Neural cell (in vitro differentiated cells): ENCODE measurements around the gene ZNF22. TPM values are rescaled to one million over a fixed set of nuclear protein-coding genes. Genes with fewer than 3 reads are reported as not detected.

Source experiments
- H2AFZ ChIP-seq: fragments of 200-600, 300-800 bp; sonication (generic), shearing (Covaris generic); 2 replicates; pipeline ENCODE4 v1.6.0; 2014; ENCODE audit warnings: low read depth, mild to moderate bottlenecking, antibody characterized with exemption, low read length, moderate library complexity
- H3F3A ChIP-seq: fragments of 200-600 bp; shearing (Covaris generic); 2 replicates; pipeline ENCODE4 v1.6.1; 2016; ENCODE audit warnings: mild to moderate bottlenecking, moderate library complexity, mixed read lengths, antibody characterized with exemption, low read length; ENCODE audit not compliant: insufficient read depth, poor library complexity, severe bottlenecking
- H3K27ac ChIP-seq: fragments of 200-600, 300-800 bp; sonication (generic), shearing (Covaris generic); 2 replicates; pipeline ENCODE4 v1.5.1; 2014; ENCODE audit warnings: mild to moderate bottlenecking, low read length, moderate library complexity
- H3K27me3 ChIP-seq: fragments of 300-800, 200-600 bp; sonication (generic), shearing (Covaris generic); 2 replicates; pipeline ENCODE4 v1.6.0; 2014; ENCODE audit warnings: mild to moderate bottlenecking, low read depth, low read length, moderate library complexity; ENCODE audit not compliant: insufficient read depth
- H3K36me3 ChIP-seq: fragments of 300-800, 200-600 bp; sonication (generic), shearing (Covaris generic); 2 replicates; pipeline ENCODE4 v1.5.1; 2014; ENCODE audit warnings: mild to moderate bottlenecking, antibody characterized with exemption, low read length, moderate library complexity; ENCODE audit not compliant: insufficient read depth
- H3K4me2 ChIP-seq: fragments of 300-800, 200-600 bp; sonication (generic), shearing (Covaris generic); 2 replicates; pipeline ENCODE4 v1.6.0; 2014; ENCODE audit warnings: mild to moderate bottlenecking, low read length
- H3K4me3 ChIP-seq: fragments of 300-800, 200-600 bp; sonication (generic), shearing (Covaris generic); 2 replicates; pipeline ENCODE4 v1.5.1; 2014; ENCODE audit warnings: mild to moderate bottlenecking, low read length, moderate library complexity
- H3K79me2 ChIP-seq: fragments of 200-600 bp; shearing (Covaris generic); replicated peaks from 2 replicates; pipeline ENCODE4 v1.6.0; 2014; ENCODE audit warnings: mild to moderate bottlenecking, low read length, moderate library complexity; ENCODE audit not compliant: insufficient read depth
- H3K9ac ChIP-seq: fragments of 300-800, 200-600 bp; sonication (generic), shearing (Covaris generic); 2 replicates; pipeline ENCODE4 v1.6.1; 2016; ENCODE audit warnings: mild to moderate bottlenecking, low read length, mixed read lengths
- H3K9me2 ChIP-seq: fragments of 200-600 bp; shearing (Covaris generic); 2 replicates; pipeline ENCODE4 v1.6.1; 2016; ENCODE audit warnings: mild to moderate bottlenecking, low read length, mixed read lengths; ENCODE audit not compliant: insufficient read depth
- H3K9me3 ChIP-seq: fragments of 200-600, 300-800 bp; sonication (generic), shearing (Covaris generic); 2 replicates; pipeline ENCODE4 v1.6.1; 2016; ENCODE audit warnings: mild to moderate bottlenecking, mixed run types, low read length, moderate library complexity, mixed read lengths
- H4K20me1 ChIP-seq: fragments of 200-600 bp; shearing (Covaris generic); 2 replicates; pipeline ENCODE4 v1.6.1; 2016; ENCODE audit warnings: mild to moderate bottlenecking, mixed run types; ENCODE audit not compliant: insufficient read depth
- CTCF ChIP-seq: fragments of 450-650 bp; IDR thresholded peaks from 2 replicates; pipeline ENCODE4 v1.5.1; 2014; ENCODE audit warnings: antibody characterized with exemption, mild to moderate bottlenecking, moderate library complexity; ENCODE audit not compliant: poor library complexity, severe bottlenecking
- EP300 ChIP-seq: fragments of 450-650 bp; conservative IDR thresholded peaks from 2 replicates; pipeline ENCODE4 v1.6.1; 2014; ENCODE audit warnings: antibody characterized with exemption, mild to moderate bottlenecking, moderate library complexity; ENCODE audit not compliant: poor library complexity, severe bottlenecking
- EZH2 ChIP-seq: fragments of 200-600, 300-800 bp; shearing (Covaris generic), sonication (generic); IDR thresholded peaks from 2 replicates; pipeline ENCODE4 v1.6.1; 2014; ENCODE audit warnings: antibody characterized with exemption, low read length, borderline replicate concordance, mild to moderate bottlenecking; ENCODE audit not compliant: insufficient read depth, poor library complexity, severe bottlenecking
- MXI1 ChIP-seq: fragments of 450-650 bp; conservative IDR thresholded peaks from 2 replicates; pipeline ENCODE4 v1.6.1; 2014; ENCODE audit warnings: antibody characterized with exemption, mild to moderate bottlenecking; ENCODE audit not compliant: poor library complexity, severe bottlenecking
- POLR2AphosphoS5 ChIP-seq: IDR thresholded peaks from 2 replicates; pipeline ENCODE4 v1.6.1; 2012
- RAD21 ChIP-seq: fragments of 450-650 bp; conservative IDR thresholded peaks from 2 replicates; pipeline ENCODE4 v1.6.1; 2014; ENCODE audit warnings: antibody characterized with exemption, mild to moderate bottlenecking, moderate library complexity
- REST ChIP-seq: IDR thresholded peaks from 2 replicates; pipeline ENCODE4 v1.6.1; 2012; ENCODE audit warnings: borderline replicate concordance
- SMC3 ChIP-seq: fragments of 450-650 bp; conservative IDR thresholded peaks from 2 replicates; pipeline ENCODE4 v1.6.1; 2014; ENCODE audit warnings: antibody characterized with exemption, mild to moderate bottlenecking, moderate library complexity; ENCODE audit not compliant: poor library complexity
- TAF1 ChIP-seq: IDR thresholded peaks from 2 replicates; pipeline ENCODE4 v1.6.1; 2012; ENCODE audit warnings: low read depth
- polyA plus RNA-seq: library from polyadenylated mRNA; depleted of rRNA; stranded (reverse); fragments of >200 nt; gene quantifications from 2 replicates; pipeline ENCODE4 v1.2.3, GENCODE V29; 2014

Gene ZNF22
- polyA plus RNA-seq, 1 donor from 2014 or later = 32.9 TPM

- H4K20me1 ChIP-seq = no peaks in the 10 kb centered on the region
Measured at GRCh38 chr10:44968091-44968490, 32.6 kb upstream of the ZNF22 start.

GRCh38 chr10:44968500-44969400 lies 32.0 kb upstream of the ZNF22 start:
- no peaks in the 10 kb centered on the region for H3K27me3 ChIP-seq
- TF ChIP-seq TAF1 (no peak), POLR2AphosphoS5 (no peak), REST (no peak), MXI1 (no peak), EP300 (no peak), EZH2 (no peak), CTCF (no peak), SMC3 (no peak)
- H4K20me1 ChIP-seq = no peaks in the 10 kb centered on the region
- no peak overlapping the region for H3K4me2 ChIP-seq
- no peaks in the 10 kb centered on the region for H3F3A ChIP-seq
- no peaks in the 10 kb centered on the region for H3K36me3 ChIP-seq
- H3K79me2 ChIP-seq = no peaks in the 10 kb centered on the region
- no peaks in the 10 kb centered on the region for H3K9me2 ChIP-seq
- no peak overlapping the region for H3K27ac ChIP-seq
- H2AFZ ChIP-seq = no peak overlapping the region
- H3K9me3 ChIP-seq = no peaks in the 10 kb centered on the region
- H3K9ac ChIP-seq = no peak overlapping the region
- H3K4me3 ChIP-seq = no peak overlapping the region

More at GRCh38 chr10:44968091-44968490, 32.6 kb upstream of the ZNF22 start:
- Histone ChIP-seq H3K9me3 (no peaks in the 10 kb centered on the region), H3K4me2 (no peak overlapping the region), H3K27ac (no peak overlapping the region), H3K79me2 (no peaks in the 10 kb centered on the region), H3K9me2 (no peaks in the 10 kb centered on the region), H3F3A (no peaks in the 10 kb centered on the region), H3K36me3 (no peaks in the 10 kb centered on the region), H2AFZ (no peak overlapping the region), H3K9ac (no peak overlapping the region), H3K27me3 (no peaks in the 10 kb centered on the region), H3K4me3 (no peak overlapping the region)
- TF ChIP-seq MXI1 = no peak
- TF ChIP-seq POLR2AphosphoS5 = no peak
- TF ChIP-seq SMC3 = no peak
- no peak for TF ChIP-seq RAD21
- TF ChIP-seq EZH2 = no peak
- no peak for TF ChIP-seq TAF1
- TF ChIP-seq CTCF = no peak
